C4-2B (cell line): ENCODE results near the gene MAST4.

Source experiments
- H3K27ac ChIP-seq: fragments of 450-650 bp; 2 replicates; pipeline ENCODE4 v1.5.1; 2017
- CTCF ChIP-seq: fragments of 450-650 bp; conservative IDR thresholded peaks from 2 replicates; pipeline ENCODE4 v1.5.1; 2017; ENCODE audit warnings: mild to moderate bottlenecking
- ZFX ChIP-seq: fragments of 450-650 bp; IDR thresholded peaks from 2 replicates; pipeline ENCODE4 v1.6.1; 2017

The MAST4 gene

GRCh38 chr5:67027171-67027570 is 431.0 kb downstream of the MAST4 start:
- H3K27ac ChIP-seq: no peak overlapping the region
- TF ChIP-seq CTCF (no peak), ZFX (no peak)

- H3K27ac ChIP-seq: no peak overlapping the region
- no peak for TF ChIP-seq CTCF
- no peak for TF ChIP-seq ZFX
These were observed 432.2 kb downstream of the MAST4 start for GRCh38 chr5:67028371-67028770.

- no peak for TF ChIP-seq ZFX
- no peak for TF ChIP-seq CTCF
- H3K27ac ChIP-seq: no peak overlapping the region
These were observed 432.7 kb downstream of the MAST4 start for GRCh38 chr5:67028941-67029340.

GRCh38 chr5:67029481-67029880 is 433.3 kb downstream of the MAST4 start:
- no peak overlapping the region for H3K27ac ChIP-seq
- TF ChIP-seq ZFX (no peak), CTCF (no peak)

GRCh38 chr5:67030289-67031056 is 434.3 kb downstream of the MAST4 start:
- no peak overlapping the region for H3K27ac ChIP-seq
- TF ChIP-seq ZFX (no peak), CTCF (no peak)

GRCh38 chr5:67031057-67031443 is 434.9 kb downstream of the MAST4 start:
- TF ChIP-seq CTCF (no peak), ZFX (no peak)
- no peak overlapping the region for H3K27ac ChIP-seq

GRCh38 chr5:67031692-67032091 is 435.5 kb downstream of the MAST4 start:
- no peak overlapping the region for H3K27ac ChIP-seq
- TF ChIP-seq CTCF (no peak), ZFX (no peak)
